ENCODE results near the gene SPPL2B. TPM values are rescaled to one million over a fixed set of nuclear protein-coding genes. Genes with fewer than 3 reads are reported as not detected.

SPPL2B gene
- total RNA-seq, 4 donors from 2014 or later = 24.0 to 42.6 (median 27.4) TPM

DNA sequence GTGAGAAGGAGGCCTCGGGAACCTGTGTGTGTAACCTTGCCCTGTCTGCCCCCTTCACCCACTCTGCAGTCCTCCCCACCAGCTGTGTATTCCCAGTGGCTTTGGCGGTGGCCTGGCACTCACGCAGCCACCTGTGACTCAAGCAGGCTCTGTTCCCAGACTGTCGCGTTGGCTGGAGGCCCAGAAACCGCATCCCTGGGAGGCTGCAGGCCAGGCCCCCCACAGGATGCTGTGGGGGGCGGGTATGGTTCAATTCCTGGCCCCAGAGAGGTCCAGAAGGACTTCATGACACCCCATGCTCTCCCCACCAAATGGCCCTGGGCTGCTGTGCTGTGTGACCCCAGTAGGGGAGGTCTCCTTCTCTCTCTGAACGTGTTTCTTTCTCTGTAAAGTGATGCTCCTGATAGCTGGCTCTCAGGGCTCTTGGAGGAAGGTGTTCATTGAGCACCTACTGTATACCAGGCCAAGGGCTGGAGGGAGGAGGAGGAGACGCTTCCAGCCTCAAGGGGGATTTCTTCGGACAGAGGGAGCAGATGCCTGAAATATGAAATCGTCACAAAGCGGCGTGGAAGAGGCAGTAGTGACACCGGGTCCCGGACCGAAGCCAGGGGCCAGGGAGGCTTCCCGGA, 18.6 kb upstream of the SPPL2B start:
- ATAC-seq (ENCODE audit: low FRiP score) (no peak), DNase-seq (ENCODE audit: low spot score) (no peak)
- TF ChIP-seq, protein P1, sequence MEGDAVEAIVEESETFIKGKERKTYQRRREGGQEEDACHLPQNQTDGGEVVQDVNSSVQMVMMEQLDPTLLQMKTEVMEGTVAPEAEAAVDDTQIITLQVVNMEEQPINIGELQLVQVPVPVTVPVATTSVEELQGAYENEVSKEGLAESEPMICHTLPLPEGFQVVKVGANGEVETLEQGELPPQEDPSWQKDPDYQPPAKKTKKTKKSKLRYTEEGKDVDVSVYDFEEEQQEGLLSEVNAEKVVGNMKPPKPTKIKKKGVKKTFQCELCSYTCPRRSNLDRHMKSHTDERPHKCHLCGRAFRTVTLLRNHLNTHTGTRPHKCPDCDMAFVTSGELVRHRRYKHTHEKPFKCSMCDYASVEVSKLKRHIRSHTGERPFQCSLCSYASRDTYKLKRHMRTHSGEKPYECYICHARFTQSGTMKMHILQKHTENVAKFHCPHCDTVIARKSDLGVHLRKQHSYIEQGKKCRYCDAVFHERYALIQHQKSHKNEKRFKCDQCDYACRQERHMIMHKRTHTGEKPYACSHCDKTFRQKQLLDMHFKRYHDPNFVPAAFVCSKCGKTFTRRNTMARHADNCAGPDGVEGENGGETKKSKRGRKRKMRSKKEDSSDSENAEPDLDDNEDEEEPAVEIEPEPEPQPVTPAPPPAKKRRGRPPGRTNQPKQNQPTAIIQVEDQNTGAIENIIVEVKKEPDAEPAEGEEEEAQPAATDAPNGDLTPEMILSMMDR (IDR thresholded peaks at IDR 0.05) = no peak

DNA sequence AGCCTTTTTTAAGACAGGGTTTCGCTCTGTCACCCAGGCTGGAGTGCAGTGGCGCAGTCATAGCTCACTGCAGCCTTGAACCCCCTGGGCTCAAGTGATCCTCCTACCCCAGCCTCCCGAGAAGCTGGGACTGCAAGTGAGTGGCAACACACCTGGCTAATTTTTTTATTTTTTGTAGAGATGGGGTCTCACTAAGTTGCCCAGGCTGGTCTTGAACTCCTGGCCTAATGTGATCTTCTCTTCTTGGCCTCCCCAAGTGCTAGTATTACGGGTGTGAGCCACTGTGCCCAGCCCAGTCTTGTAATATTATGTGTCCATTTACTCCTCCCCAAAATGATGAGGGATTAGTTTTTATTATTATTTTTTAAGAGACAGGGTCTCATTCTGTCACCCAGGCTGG, 17.4 kb upstream of the SPPL2B start:
- DNase-seq (ENCODE audit: low spot score) (no peak), ATAC-seq (ENCODE audit: low FRiP score) (no peak)
- TF ChIP-seq, protein P1 (IDR thresholded peaks at IDR 0.05) = no peak

DNA sequence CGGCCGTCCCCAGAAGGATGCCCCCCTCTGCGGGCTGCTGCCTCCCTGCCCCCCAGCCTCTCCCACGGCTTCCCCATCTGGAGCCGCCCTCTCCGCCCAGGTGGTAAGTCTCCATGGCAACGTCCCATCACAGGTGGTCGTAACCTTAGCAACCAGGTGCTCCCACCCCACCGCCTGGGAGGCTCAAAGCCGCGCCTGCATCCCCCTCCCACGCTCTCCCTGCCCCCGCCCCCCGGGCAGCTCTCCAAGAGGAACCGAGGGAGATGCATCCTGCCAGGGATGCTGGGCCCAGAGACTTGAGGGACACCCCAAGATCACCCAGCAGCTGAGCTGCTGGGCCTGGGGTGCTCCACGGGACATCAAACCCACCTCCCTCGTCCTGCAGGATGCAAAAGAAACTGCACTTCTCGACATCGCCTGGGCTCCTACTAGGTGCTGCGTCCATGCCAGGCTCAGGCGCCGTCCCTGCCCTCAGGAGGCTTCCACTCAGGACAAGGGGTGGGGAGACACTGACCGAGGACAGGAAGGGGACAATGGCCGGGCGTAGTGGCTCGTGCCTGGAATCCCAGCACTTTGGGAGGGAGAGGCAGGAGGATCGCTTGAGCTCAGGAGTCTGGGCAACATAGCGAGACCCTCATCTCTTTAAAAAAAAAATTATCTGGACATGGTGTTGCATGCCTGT, 15.5 kb upstream of the SPPL2B start:
- TF ChIP-seq, protein P1 (IDR thresholded peaks at IDR 0.05) = no peak
- no peak for DNase-seq (ENCODE audit: low spot score)
- no peak for ATAC-seq (ENCODE audit: low FRiP score)

DNA sequence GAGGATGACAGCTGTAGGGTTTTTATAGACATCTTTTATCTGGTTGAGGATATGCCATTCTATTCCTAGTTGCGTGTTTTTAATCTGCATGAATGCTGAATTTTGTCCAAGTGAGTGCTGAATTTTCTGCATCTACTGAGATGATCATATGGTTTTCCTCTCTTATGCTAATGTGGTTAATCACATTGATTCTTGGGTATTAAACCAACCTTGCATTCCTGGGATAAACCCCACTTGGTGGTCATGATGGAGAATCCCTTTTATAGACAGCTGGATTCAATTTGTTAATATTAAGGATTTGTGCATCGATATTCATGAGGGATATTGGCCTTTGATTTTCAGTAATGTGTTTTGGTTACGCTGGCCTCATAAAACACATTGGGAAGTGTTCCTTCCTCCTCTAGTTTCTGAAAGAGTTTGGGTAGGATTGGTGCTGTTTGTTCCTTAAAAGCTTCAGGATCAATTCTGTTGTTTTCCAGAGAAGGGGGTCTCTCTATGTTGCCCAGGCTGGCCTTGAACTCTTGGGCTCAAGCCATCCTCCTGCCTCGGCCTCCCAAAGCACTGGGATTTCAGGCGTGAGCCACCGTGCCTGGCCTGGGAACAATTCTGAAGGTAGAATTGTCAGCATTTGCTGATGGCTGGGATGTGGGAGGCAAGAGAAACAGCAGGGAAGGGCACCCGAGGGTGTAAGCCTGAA, 13.2 kb upstream of the SPPL2B start:
- ATAC-seq (ENCODE audit: low FRiP score) (no peak), DNase-seq (ENCODE audit: low spot score) (no peak)
- TF ChIP-seq, protein P1 (IDR thresholded peaks at IDR 0.05) = no peak

DNA sequence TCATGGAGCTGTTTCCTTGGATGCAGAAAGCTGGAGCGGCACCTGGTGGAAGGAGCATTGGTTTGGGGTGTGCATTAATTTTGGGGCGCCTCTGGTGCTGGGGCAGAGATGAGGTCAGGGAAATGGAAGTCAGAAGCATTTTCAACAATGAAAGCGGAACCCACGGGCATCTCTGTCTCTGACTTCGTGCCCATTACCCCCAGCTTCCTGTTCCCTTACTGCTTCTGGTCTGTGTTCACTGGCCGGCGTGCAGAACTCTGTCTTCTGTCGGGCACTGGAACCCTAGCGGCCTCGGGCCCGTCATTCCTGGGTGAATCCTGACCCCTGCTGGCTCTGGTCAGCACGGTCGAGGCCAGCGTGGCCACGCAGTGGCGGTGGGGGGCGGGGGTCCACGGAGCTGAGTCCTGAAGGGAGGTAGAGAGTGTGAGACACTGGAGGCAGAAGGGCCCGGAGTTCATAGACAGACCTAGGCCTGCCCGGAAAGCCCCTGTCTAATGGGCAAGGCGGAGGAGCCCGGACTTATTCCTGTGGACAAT, 12.6 kb upstream of the SPPL2B start:
- ATAC-seq (ENCODE audit: low FRiP score) (peak; percentile 53), DNase-seq (ENCODE audit: low spot score) (no peak)
- TF ChIP-seq, protein P1 (IDR thresholded peaks at IDR 0.05) = no peak

DNA sequence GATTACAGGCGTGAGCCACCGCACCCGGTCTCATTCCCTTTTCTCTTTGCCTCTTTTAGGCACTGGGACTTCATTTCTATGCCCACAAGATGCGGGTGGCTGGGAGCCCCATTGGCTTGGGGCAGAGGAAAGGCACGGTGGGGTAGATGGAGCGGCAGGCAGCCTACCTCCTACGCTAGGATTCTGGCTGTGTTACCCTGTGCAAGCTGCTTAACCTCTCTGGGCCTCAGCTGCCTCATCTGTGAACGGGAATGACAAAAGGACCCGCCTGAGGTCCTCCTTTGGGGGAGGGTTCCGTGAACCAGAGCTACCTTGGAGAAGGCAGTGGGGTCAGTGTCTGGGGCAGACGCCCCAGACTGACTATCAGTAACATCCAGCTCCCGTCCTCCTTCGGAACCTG, 11.2 kb upstream of the SPPL2B start:
- TF ChIP-seq, protein P1 (IDR thresholded peaks at IDR 0.05) = no peak
- no peak for ATAC-seq (ENCODE audit: low FRiP score)

More for the DNA sequence above, 11.2 kb upstream of the SPPL2B start:
- no peak for DNase-seq (ENCODE audit: low spot score)
